Skeletal muscle satellite cell (primary cell): ENCODE data around the gene NINJ2.

ENCODE experiments used
- H3K27me3 ChIP-seq: 2 replicates; pipeline ENCODE4 v1.7.0; 2013; ENCODE audit warnings: low read length; ENCODE audit not compliant: control insufficient read depth, insufficient read depth
- H3K36me3 ChIP-seq: 2 replicates; pipeline ENCODE4 v1.7.0; 2013; ENCODE audit warnings: mild to moderate bottlenecking, control low read depth, low read length; ENCODE audit not compliant: insufficient read depth
- H3K4me1 ChIP-seq: 2 replicates; pipeline ENCODE4 v1.7.0; 2013; ENCODE audit warnings: low read length; ENCODE audit not compliant: control insufficient read depth, insufficient read depth
- H3K4me2 ChIP-seq: 2 replicates; pipeline ENCODE4 v1.7.0; 2013; ENCODE audit warnings: mild to moderate bottlenecking, low read length
- H3K4me3 ChIP-seq: 2 replicates; pipeline ENCODE4 v1.7.0; 2013; ENCODE audit warnings: low read length
- H3K9ac ChIP-seq: 2 replicates; pipeline ENCODE4 v1.7.0; 2013; ENCODE audit warnings: mild to moderate bottlenecking, low read depth, low read length, moderate library complexity
- H3K9me3 ChIP-seq: replicated peaks from 2 replicates; pipeline ENCODE4 v1.7.0; 2013; ENCODE audit warnings: mild to moderate bottlenecking, control low read depth, low read length

Gene NINJ2

DNA sequence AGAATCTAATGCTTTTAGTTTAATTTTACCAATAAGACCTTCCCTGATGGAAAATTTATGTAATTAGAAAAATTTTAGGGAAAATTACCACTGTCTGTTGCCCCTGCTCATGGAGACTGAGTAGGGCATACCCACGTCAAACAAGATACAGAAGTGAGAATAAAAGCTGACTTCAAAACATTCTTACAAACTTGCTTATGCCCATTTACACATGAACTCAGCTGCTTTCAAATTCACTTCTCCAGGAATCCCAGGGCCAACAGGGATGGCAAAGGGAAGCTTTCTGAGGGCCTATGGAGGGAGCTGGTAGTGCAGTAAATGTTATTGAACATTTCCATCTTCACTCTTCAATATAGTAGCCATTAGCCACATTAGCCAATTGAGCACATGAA is 4.8 kb upstream of the NINJ2 start:
- H3K4me1 ChIP-seq, result peaks cover 14% of the 10 kb centered on the region
- H3K4me2 ChIP-seq, result no peak overlapping the region
- H3K27me3 ChIP-seq, result no peaks in the 10 kb centered on the region
- H3K9me3 ChIP-seq, result no peaks in the 10 kb centered on the region
- H3K9ac ChIP-seq, result no peak overlapping the region
- no peak overlapping the region for H3K4me3 ChIP-seq
- no peaks in the 10 kb centered on the region for H3K36me3 ChIP-seq

DNA sequence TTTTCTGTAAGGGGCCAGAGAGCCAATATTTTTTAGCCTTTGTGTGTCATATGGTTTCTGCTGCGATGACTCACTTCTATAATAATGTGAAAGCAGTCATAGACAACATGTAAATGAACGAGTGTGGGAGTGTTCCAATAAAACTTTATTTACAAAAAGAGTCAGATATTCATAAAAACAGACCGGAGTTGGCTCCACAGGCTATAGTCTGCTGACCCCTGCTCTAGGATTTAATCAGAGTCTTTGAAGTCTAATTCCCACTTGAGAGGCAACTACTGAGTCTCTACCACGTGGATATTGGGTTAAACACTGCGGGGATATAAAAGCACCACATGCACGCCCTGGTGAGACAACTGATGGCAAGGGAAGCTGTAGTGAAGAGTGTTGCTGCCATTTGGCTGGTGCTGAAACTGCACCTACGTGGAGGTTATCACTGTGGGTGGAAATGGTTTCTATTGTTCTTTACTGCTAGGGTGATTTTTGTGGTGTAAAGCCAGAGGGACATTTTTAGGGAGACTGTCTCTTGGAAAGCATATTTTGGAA is 3.6 kb upstream of the NINJ2 start:
- no peaks in the 10 kb centered on the region for H3K9me3 ChIP-seq
- H3K27me3 ChIP-seq, result no peaks in the 10 kb centered on the region
- H3K36me3 ChIP-seq, result no peaks in the 10 kb centered on the region
- no peak overlapping the region for H3K4me2 ChIP-seq
- H3K9ac ChIP-seq, result no peak overlapping the region
- H3K4me1 ChIP-seq, result peaks cover 22% of the 10 kb centered on the region
- H3K4me3 ChIP-seq, result no peak overlapping the region

DNA sequence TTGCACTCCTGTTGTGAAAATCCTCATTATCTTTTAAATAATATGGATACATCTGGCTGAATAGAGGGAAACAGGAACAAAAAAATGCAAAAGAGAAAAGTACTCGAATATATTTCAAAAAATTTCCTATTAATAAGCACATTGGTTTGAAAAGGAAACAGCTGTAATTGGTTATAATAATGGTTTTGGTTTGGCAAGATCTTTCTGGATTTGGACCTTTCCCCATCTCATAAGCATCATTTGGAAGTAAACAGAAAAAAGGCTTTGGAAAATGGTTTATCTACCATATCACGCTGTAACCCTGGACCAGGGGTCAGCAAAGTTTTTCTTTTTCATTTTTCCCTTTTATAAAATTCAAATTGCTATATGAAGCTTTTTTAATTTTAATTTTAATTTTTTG is 2.8 kb upstream of the NINJ2 start:
- Histone ChIP-seq H3K4me2 (no peak overlapping the region), H3K27me3 (peaks cover 3% of the 10 kb centered on the region), H3K9ac (no peak overlapping the region), H3K9me3 (no peaks in the 10 kb centered on the region), H3K4me1 (peaks cover 22% of the 10 kb centered on the region), H3K36me3 (no peaks in the 10 kb centered on the region), H3K4me3 (no peak overlapping the region)

DNA sequence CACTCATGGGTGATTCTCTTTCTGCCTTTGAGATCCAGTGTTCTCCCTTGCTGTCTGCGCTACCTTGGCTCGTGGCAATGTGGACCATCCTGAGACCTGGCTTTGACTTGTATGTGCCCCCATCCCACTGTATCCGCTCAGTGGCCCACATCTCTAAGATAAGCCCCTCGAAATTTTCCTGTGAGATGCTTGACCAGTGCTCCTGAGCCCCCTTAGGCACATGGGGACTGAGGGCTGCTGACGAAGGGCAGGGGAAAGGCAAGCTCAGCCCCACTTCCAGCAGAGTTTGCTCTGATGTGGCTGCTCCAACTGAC is 1.5 kb upstream of the NINJ2 start:
- Histone ChIP-seq H3K27me3 (peaks cover 3% of the 10 kb centered on the region), H3K9ac (no peak overlapping the region), H3K4me3 (no peak overlapping the region), H3K9me3 (no peaks in the 10 kb centered on the region), H3K4me2 (no peak overlapping the region), H3K36me3 (no peaks in the 10 kb centered on the region), H3K4me1 (peaks cover 22% of the 10 kb centered on the region)

DNA sequence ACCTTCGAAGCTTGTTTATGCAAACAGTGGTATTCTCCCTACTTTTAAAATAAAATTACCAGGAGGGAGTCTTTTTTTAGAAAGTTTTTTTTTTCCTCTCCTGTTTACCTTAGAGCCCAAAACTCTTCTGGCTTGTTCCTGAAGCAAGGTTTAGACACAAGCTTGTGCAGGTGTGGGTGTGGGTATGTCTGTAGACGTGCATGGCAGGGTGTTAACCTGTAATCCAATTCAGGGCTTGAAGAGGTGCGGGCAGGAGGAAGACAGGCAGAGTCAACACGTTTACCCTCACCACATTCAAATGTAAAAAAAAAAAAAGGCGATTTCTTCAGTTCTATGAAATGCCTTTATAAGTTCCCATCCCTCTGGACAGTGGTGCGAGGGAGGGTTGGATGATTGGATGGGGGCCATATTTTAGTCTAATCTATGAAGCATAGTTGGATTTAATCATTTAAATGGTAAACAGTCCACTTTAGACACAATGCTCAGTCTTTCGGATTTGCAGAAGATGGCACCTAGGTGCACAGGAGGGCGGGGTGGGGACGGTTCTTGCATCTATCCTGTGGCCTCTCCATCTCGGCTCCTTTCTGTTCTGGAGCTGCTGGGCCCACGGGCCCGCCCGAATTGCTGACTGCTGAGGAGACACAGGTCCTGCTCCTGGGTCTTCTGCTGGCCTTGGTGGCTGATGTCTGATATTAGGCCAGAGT is 982 bp upstream of the NINJ2 start:
- Histone ChIP-seq H3K9me3 (no peaks in the 10 kb centered on the region), H3K4me3 (no peak overlapping the region), H3K9ac (no peak overlapping the region), H3K36me3 (no peaks in the 10 kb centered on the region), H3K4me1 (peaks cover 22% of the 10 kb centered on the region), H3K4me2 (no peak overlapping the region), H3K27me3 (peaks cover 3% of the 10 kb centered on the region)

DNA sequence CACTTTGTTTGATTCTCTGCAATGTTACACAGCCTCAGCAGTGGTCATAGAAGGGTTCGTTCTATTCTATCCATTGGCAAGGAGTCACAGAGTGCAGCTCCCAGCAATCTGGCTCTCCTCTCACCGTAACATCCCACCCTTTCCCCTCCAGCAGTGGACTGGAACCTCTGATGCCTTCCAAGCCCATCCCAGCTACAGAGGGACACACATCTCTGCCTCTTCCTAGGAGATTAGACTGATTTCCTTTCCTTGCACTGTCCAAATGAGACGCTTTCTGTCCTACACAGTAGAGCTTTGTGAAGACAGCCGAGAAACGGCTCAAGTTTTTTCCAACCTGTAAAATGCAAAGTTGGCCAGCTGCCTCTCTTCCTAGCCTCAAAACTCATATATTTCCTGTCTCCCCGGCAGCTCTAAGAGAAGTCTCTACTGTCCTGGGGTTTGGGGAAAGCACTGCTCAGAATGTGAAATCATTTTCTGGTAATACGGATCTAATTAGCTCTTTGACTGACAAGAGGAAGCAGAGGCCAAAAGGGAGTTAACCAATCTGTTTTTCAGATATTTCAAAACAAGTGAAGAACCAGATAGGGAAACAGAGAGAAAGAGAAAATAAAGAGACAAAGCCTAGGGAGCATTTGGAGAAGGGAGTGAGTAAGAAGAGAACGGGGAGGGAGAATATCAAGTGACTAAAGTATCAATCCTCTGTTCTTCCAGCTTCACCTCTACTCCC is 516 bp downstream of the NINJ2 start:
- H3K9me3 ChIP-seq, result no peaks in the 10 kb centered on the region
- H3K4me3 ChIP-seq, result peak overlapping the region; percentile 32
- peaks cover 22% of the 10 kb centered on the region for H3K4me1 ChIP-seq
- H3K4me2 ChIP-seq, result peak overlapping the region; percentile 61
- H3K27me3 ChIP-seq, result peaks cover 3% of the 10 kb centered on the region
- no peaks in the 10 kb centered on the region for H3K36me3 ChIP-seq
- H3K9ac ChIP-seq, result no peak overlapping the region

DNA sequence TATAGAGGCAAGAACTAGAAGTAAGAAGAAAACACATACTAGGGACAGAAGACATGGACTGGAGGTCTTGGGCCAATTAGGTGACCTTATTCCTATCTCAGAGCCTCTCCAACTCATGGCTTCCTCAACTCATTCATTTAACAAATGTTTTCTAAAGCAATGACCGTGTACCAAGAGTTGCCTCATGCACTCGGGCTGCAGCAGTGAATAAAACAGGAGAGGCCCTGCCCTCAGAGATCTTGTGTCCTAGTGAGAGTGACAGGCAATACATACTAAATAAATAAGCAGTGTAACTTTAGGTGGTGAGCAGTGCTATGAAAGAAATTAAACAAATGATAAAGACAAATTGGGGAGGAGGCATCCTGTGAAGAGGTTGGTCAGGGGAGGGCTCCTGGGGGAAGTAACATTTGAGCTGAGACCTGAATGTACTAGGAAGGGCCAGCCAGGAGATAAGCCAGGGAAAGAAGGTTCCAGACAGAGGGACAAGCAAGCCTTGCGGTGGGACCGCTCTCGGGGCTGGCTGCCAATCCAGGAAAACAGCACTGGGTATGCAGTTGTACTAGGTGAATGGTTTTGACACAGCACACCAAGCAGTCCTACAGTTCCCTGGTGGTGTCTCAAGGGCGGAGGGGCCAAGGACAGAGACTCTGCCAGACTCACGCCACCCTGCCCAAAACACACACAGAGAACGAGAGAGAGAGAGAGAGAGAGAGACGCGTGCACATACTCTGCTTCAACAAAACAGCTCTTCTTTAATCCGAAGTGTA is 1.3 kb downstream of the NINJ2 start:
- Histone ChIP-seq H3K4me2 (peak overlapping the region; percentile 61), H3K9ac (no peak overlapping the region), H3K4me3 (no peak overlapping the region), H3K27me3 (peaks cover 3% of the 10 kb centered on the region), H3K36me3 (no peaks in the 10 kb centered on the region), H3K9me3 (no peaks in the 10 kb centered on the region), H3K4me1 (peaks cover 14% of the 10 kb centered on the region)

DNA sequence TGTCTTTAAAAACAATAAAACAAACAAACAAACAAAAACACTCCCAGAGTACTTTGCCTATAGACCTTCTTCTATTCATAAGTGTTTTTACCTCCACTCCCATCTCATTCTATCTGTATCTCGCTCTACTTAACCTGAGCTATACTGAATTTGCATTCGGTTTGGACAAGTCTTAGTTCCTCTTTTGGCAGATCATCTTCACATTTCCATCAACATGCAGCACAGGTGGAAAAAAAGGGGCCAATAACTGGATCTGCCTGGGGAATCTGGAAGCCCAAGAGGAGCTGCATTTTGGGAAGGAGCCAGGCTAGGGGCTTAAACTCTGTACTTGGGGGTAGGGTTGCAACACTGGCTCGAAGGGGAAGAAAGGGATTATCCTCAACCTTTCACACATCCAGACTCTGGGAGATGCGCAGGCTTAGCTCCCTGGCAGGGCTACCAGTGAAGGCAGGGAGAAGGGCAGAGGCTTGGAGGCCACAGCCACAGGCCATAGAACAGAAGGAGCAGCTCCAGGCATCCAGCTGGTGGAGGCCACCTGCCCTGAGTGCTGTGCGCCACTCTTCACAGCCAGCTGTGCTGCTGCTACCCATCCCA is 4.1 kb downstream of the NINJ2 start:
- Histone ChIP-seq H3K27me3 (peaks cover 3% of the 10 kb centered on the region), H3K36me3 (no peaks in the 10 kb centered on the region), H3K4me2 (no peak overlapping the region), H3K9me3 (no peaks in the 10 kb centered on the region), H3K9ac (no peak overlapping the region), H3K4me3 (no peak overlapping the region), H3K4me1 (peaks cover 12% of the 10 kb centered on the region)

DNA sequence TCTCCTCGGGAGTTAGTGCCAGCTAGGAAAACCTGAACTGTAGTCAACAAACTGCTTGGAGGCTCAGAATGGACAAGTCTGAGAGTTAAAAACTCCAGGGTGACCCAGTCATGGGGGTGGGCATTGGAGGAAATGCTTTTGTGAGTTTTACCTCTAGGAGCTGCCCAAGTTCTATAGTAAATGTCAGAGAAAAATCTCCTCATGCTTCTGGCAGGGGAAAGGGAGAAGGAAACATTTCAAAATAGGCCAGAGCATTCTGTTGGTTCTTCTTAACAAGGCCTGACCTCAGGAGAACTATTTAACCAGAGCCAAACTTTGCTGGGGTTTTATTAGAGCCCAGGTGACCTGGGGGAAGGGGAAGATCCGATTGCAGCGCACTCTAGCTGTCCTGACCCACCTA is 12.3 kb downstream of the NINJ2 start:
- no peaks in the 10 kb centered on the region for H3K9me3 ChIP-seq
- H3K4me1 ChIP-seq, result peaks cover 11% of the 10 kb centered on the region
- H3K4me2 ChIP-seq, result no peak overlapping the region
- no peak overlapping the region for H3K4me3 ChIP-seq
- no peaks in the 10 kb centered on the region for H3K36me3 ChIP-seq
- H3K9ac ChIP-seq, result no peak overlapping the region
- H3K27me3 ChIP-seq, result no peaks in the 10 kb centered on the region

DNA sequence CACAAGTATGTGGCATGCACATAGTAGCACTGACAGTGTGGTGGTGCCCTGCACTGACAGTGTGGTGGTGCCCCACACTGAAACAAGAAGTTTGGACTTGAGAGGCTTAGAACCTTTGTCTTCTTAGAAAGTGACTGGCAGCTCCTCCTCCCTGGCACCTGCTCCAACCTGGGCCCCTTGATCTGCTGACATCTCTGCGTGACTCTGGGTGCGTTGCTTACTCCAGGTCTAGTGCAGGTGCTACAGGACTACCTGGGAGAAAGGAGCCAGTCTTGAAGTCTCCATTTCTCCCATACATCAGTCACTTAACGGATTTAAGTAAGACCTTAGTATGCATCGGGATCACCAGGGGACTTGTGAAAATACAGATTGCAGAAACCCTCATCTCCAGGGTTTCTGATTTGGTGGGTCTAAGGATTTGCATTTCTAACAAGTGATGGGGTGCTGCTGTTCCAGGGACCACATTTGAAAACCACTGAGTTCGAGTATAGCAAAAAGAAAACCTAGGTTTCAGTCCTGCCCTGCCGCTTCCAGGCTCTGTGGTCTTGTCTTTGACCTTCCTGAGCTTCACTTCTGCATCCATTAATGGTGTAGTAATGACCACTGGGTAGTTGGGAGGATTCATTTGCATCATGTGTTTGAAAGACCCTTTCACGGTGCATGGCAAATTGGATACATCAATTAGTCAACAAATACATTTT is 15.7 kb downstream of the NINJ2 start:
- H3K4me3 ChIP-seq, result no peak overlapping the region
- no peak overlapping the region for H3K4me2 ChIP-seq
- no peaks in the 10 kb centered on the region for H3K36me3 ChIP-seq
- no peak overlapping the region for H3K9ac ChIP-seq
- no peaks in the 10 kb centered on the region for H3K9me3 ChIP-seq
- H3K4me1 ChIP-seq, result peaks cover 43% of the 10 kb centered on the region
- no peaks in the 10 kb centered on the region for H3K27me3 ChIP-seq
